Measurements from ENCODE around the gene MYH16.
A peak's percentile ranks its signal among the peaks of the same experiment; 100 is the strongest.
"Not testable (repeated sequence)": the region's sequence is repeated elsewhere in the genome, so short reads cannot be mapped to it uniquely, and the experiment has no call there.

MYH16 gene

DNA sequence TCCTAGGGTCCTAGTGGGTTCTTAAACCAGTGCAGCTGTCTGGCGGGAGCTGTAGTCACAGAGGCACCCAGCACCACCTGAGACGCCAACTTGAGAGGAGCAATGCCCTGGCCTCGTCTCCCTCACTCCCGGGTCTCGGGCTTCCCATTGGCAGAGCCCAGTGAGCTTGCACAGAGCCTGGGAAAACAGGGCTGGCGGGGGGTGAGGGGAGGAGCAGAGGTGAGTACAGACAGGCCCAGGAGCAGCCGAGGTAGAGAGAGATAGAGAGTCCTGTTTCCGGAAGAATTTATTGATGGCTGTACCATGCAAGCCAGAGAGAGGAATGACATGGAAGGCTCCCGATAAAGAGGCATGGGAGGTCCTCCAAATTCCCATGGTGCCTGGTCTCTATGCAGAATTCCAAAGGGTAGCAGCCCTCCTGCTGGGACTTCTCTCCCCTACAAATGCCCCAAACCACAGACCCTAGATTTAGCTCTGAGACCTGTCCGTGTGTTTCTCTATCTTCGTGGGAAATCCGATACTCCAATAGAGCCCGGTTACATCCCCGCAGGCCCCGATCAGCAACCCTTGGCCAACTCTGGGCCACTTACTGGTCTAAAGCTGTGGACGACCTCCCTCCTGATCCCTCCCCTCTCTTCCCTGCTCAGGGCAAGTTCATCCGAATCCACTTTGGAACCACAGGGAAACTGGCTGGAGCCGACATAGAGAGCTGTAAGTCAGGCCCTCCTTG, 20.3 kb upstream of the MYH16 start:
- H3K4me3 Mint-ChIP-seq: no peak overlapping the region
- H3K9me3 Mint-ChIP-seq: no peaks in the 10 kb centered on the region
- ATAC-seq (no peak), DNase-seq (no peak)
- H3K27me3 Mint-ChIP-seq: no peaks in the 10 kb centered on the region
- peak overlapping the region in 1 of 2 donors; percentile 89 for H3K27ac Mint-ChIP-seq
- no peaks in the 10 kb centered on the region for H3K4me1 Mint-ChIP-seq

DNA sequence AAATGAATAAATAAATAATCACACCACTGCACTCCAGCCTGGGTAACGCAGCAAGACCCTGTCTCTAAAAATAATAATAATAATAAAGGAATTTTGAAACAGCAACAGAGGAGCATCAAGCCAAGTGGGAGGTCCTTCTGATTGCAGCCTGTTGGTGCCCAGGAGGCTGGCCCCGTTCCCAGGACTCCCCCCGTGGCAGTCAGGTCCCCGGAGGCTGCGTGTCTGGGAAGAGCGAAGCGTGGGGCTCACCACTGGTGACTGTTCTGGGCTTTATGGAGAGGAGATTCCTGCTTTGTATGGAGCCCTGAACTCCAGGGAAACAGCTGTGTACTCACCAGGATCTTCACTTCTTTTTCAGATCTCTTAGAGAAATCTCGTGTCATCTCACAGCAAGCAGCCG, 19.3 kb upstream of the MYH16 start:
- no peaks in the 10 kb centered on the region for H3K4me1 Mint-ChIP-seq
- H3K27me3 Mint-ChIP-seq: no peaks in the 10 kb centered on the region
- ATAC-seq (no peak), DNase-seq (no peak)
- no peak overlapping the region for H3K4me3 Mint-ChIP-seq
- H3K9me3 Mint-ChIP-seq: no peaks in the 10 kb centered on the region
- H3K27ac Mint-ChIP-seq: no peak overlapping the region

- ATAC-seq: no peak
Observed at GRCh38 chr7:99254390-99254789, 18.2 kb upstream of the MYH16 start.

DNA sequence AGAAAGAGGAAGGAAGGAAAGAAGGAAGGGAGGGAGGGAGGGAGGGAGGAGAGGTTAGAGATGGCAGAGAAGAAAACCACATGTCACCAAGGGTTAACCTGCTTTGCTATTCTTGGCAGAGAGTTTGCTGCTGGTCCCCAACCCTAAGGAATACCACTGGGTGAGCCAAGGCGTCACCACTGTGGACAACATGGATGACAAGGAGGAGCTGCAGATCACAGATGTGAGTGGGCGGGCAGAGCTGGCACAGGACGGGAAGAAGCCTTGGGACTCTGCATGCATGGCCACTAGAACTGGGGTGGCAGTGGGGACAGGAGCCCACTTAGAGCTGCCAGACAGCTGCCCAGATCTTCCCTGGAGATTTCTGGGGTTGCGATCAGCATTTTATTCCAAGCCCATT, 17.2 kb upstream of the MYH16 start:
- H3K27ac Mint-ChIP-seq: no peak overlapping the region
- no peaks in the 10 kb centered on the region for H3K27me3 Mint-ChIP-seq
- H3K4me1 Mint-ChIP-seq: no peaks in the 10 kb centered on the region
- ATAC-seq (no peak), DNase-seq (no peak)
- no peaks in the 10 kb centered on the region for H3K9me3 Mint-ChIP-seq
- H3K4me3 Mint-ChIP-seq: no peak overlapping the region

More at GRCh38 chr7:99254390-99254789, 18.2 kb upstream of the MYH16 start:
- no peak overlapping the region for H3K27ac Mint-ChIP-seq
- H3K27me3 Mint-ChIP-seq: no peaks in the 10 kb centered on the region
- no peak for DNase-seq
- H3K9me3 Mint-ChIP-seq: no peaks in the 10 kb centered on the region
- H3K4me1 Mint-ChIP-seq: no peaks in the 10 kb centered on the region
- H3K4me3 Mint-ChIP-seq: no peak overlapping the region

GRCh38 chr7:99257065-99257464, 15.6 kb upstream of the MYH16 start:
- H3K4me3 Mint-ChIP-seq: no peak overlapping the region
- no peaks in the 10 kb centered on the region for H3K9me3 Mint-ChIP-seq
- ATAC-seq (no peak), DNase-seq (no peak)
- peaks cover 7% of the 10 kb centered on the region for H3K27me3 Mint-ChIP-seq
- H3K27ac Mint-ChIP-seq: no peak overlapping the region
- no peaks in the 10 kb centered on the region for H3K4me1 Mint-ChIP-seq

- no peak for ATAC-seq
- H3K9me3 Mint-ChIP-seq: no peaks in the 10 kb centered on the region
Observed at GRCh38 chr7:99257675-99258074, 15.0 kb upstream of the MYH16 start.

GRCh38 chr7:99258501-99258900, 14.1 kb upstream of the MYH16 start:
- no peak for DNase-seq
- H3K9me3 Mint-ChIP-seq: no peaks in the 10 kb centered on the region
- H3K27ac Mint-ChIP-seq: no peak overlapping the region
- H3K27me3 Mint-ChIP-seq: peaks cover 7% of the 10 kb centered on the region
- H3K4me3 Mint-ChIP-seq: no peak overlapping the region
- no peak for ATAC-seq
- H3K4me1 Mint-ChIP-seq: no peaks in the 10 kb centered on the region

More at GRCh38 chr7:99257675-99258074, 15.0 kb upstream of the MYH16 start:
- Mint-ChIP-seq H3K4me3 (no peak overlapping the region), H3K27me3 (peaks cover 7% of the 10 kb centered on the region), H3K27ac (no peak overlapping the region), H3K4me1 (no peaks in the 10 kb centered on the region)
- DNase-seq: no peak

DNA sequence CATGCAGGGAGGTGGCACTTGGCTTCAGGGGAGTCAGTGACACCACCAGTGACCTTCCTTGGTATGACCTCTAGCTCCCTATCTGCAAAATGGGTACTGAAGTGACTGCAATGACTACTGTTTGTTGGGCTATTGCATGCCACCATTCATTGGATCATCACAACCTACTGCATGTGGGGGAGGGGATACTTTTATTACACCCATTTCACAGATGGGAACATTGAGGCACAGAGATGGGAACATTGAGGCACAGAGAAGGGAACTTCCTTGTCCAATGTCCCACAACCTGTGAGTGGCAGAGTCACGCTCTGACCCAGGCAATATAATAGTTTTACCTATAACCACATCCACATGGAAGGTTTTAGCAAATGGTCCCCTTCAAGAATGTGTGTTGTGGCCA, 12.2 kb upstream of the MYH16 start:
- no peak overlapping the region for H3K4me3 Mint-ChIP-seq
- no peak for DNase-seq
- no peaks in the 10 kb centered on the region for H3K4me1 Mint-ChIP-seq
- peaks cover 7% of the 10 kb centered on the region for H3K27me3 Mint-ChIP-seq
- no peak overlapping the region for H3K27ac Mint-ChIP-seq
- no peak for ATAC-seq
- H3K9me3 Mint-ChIP-seq: no peaks in the 10 kb centered on the region

- DNase-seq (no peak), ATAC-seq (no peak)
- no peak overlapping the region for H3K27ac Mint-ChIP-seq
- peaks cover 13% of the 10 kb centered on the region for H3K27me3 Mint-ChIP-seq
- H3K4me3 Mint-ChIP-seq: no peak overlapping the region
- H3K4me1 Mint-ChIP-seq: no peaks in the 10 kb centered on the region
- peaks cover 0 to 5% of the 10 kb centered on the region in 2 donors for H3K9me3 Mint-ChIP-seq
Observed at GRCh38 chr7:99261646-99262045, 11.0 kb upstream of the MYH16 start.

DNA sequence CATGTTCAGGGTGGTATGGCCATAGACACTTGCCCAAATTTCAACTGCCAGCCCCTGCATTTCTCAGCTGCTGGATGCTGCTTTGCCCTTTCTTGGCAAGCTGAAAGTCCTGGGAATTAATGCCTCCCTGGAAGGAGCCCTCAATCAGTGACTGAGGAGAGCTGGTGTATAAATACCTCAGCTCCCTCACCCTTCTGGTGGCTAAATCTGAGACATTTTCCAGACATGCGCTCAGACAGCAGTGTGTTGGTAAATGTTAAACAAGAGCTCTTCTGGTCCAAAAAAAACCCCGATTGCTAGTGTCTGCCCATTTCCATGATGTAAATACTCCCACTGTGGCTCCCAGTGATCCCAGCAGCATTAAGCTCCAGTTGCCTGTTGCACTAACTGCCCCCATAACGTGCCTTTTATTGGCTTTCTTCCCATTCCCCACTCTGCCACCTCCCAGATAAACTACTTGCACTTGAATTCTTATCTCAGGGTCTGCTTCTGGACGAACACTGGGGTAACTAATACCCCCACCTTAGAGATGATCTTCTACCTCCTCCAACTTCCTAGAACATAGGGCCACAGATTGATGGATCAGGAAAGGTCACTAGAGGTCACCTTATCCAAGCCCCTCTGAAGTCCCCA, 6.7 kb upstream of the MYH16 start:
- Mint-ChIP-seq H3K27ac (no peak overlapping the region), H3K27me3 (peaks cover 16% of the 10 kb centered on the region), H3K4me1 (no peaks in the 10 kb centered on the region), H3K9me3 (peaks cover 0 to 5% of the 10 kb centered on the region in 2 donors), H3K4me3 (no peak overlapping the region)
- ATAC-seq: no peak
- no peak for DNase-seq

- DNase-seq: no peak
- Mint-ChIP-seq H3K27me3 (peaks cover 9% of the 10 kb centered on the region), H3K27ac (no peak overlapping the region)
Observed at GRCh38 chr7:99267481-99267840, 5.2 kb upstream of the MYH16 start.

GRCh38 chr7:99267841-99268576, 4.6 kb upstream of the MYH16 start:
- Mint-ChIP-seq H3K27ac (peak overlapping the region in 1 of 2 donors; percentile 7), H3K4me3 (no peak overlapping the region), H3K4me1 (no peaks in the 10 kb centered on the region), H3K9me3 (peaks cover 0 to 5% of the 10 kb centered on the region in 2 donors), H3K27me3 (peaks cover 9% of the 10 kb centered on the region)
- no peak for DNase-seq
- no peak for ATAC-seq

More at GRCh38 chr7:99267481-99267840, 5.2 kb upstream of the MYH16 start:
- no peak for ATAC-seq
- Mint-ChIP-seq H3K4me1 (no peaks in the 10 kb centered on the region), H3K9me3 (peaks cover 0 to 5% of the 10 kb centered on the region in 2 donors), H3K4me3 (no peak overlapping the region)

DNA sequence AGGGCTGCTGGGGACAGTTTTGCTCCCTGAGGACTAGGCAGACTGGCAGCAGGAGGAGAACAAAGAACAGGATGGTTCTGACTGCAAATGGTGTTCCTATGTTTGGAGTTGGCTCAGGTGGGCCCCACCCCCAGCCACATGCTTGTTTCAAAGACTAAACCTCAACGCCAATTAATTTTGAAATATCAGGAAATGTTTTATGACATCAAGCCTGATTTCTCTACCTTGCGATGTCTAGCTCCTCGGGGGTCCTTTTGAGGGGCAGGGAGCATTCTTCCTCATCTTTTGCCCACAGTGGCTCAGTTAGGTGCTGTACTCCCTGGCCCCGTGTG, 4.1 kb upstream of the MYH16 start:
- peaks cover 9% of the 10 kb centered on the region for H3K27me3 Mint-ChIP-seq
- peak overlapping the region in 1 of 2 donors; percentile 59 for H3K27ac Mint-ChIP-seq
- no peak overlapping the region for H3K4me3 Mint-ChIP-seq
- DNase-seq: no peak
- peaks cover 0 to 5% of the 10 kb centered on the region in 2 donors for H3K9me3 Mint-ChIP-seq
- peaks cover 3% of the 10 kb centered on the region for H3K4me1 Mint-ChIP-seq
- ATAC-seq: no peak

DNA sequence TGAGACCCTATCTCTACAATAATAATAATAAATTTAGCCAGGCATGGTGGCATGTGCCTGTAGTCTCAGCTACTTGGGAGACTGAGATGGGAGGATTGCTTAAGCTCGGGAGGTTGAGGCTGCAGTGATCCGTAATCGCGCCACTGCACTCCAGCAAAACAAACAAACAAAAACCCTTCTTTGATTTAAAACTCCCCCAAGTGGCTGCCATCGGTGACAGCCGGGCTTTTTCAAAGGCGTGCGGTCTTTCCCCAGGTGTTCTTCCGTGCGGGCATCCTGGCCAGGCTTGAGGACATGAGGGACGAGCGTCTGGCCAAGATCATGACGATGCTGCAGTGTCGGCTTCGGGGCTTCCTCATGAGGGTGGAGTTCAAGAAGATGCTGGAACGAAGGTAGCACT, 1.9 kb upstream of the MYH16 start:
- no peak overlapping the region for H3K4me3 Mint-ChIP-seq
- H3K4me1 Mint-ChIP-seq: peaks cover 19% of the 10 kb centered on the region
- H3K9me3 Mint-ChIP-seq: peaks cover 0 to 5% of the 10 kb centered on the region in 2 donors
- no peak overlapping the region for H3K27ac Mint-ChIP-seq
- H3K27me3 Mint-ChIP-seq: peaks cover 9% of the 10 kb centered on the region
- ATAC-seq (no peak), DNase-seq (no peak)

DNA sequence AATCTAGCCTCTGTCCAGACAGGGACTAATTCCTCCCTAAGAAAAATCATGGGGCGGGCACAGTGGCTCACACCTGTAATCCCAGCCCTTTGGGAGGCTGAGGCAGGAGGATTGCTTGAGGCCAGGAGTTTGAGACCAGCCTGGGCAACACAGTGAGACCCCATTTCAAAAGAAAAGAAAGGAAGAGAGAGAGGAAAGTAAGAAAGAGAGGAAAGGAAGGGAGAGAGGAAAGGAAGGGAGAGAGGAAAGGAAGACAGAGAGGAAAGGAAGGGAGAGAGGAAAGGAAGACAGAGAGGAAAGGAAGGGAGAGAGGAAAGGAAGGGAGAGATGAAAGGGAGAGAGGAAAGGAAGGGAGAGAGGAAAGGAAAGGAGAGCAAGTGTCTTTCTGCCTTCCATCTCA, 922 bp downstream of the MYH16 start:
- not testable (repeated sequence) for ATAC-seq, H3K27me3 Mint-ChIP-seq, DNase-seq, H3K9me3 Mint-ChIP-seq
- Mint-ChIP-seq H3K27ac (peak overlapping the region; percentile 74 to 94), H3K4me1 (peaks cover 19% of the 10 kb centered on the region), H3K4me3 (peak overlapping the region; percentile 1 to 46)

DNA sequence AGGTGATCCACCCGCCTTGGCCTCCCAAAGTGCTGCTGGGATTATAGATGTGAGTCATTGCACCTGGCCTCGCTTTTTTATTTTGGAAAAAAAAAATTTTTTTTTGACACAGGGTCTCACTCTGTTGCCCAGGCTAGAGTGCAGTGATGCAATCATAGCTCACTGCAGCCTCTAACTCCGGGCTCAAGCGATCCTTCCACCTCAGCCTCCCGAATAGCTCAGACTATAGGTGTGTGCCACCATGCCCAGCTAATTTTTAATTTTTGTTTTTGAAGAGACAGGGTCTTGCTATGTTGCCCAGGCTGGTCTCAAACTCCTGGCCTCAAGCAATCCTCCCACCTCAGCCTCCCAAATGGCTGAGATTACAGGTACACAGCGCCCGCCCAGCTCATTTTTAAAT, 2.3 kb downstream of the MYH16 start:
- H3K9me3 Mint-ChIP-seq, H3K27me3 Mint-ChIP-seq, DNase-seq, H3K27ac Mint-ChIP-seq, ATAC-seq, H3K4me3 Mint-ChIP-seq: not testable (repeated sequence)
- H3K4me1 Mint-ChIP-seq: peaks cover 19% of the 10 kb centered on the region

Measured in stimulated activated naive CD8-positive, alpha-beta T cell treated with anti-CD3 and anti-CD28 coated beads, Interleukin-15, amount 100 ng/mL, for 72 hours (primary cell).